ENCODE measurements around the gene MXI1.
A peak's percentile ranks its signal among the peaks of the same experiment; 100 is the strongest.

The MXI1 gene

GRCh38 chr10:110275128-110275729, 67.8 kb downstream of the MXI1 start:
- H3K4me1 ChIP-seq (ENCODE audit: control insufficient read depth, insufficient read depth, low read length, unreplicated experiment): peaks cover 18% of the 10 kb centered on the region
- no peak overlapping the region for H2AFZ ChIP-seq (ENCODE audit: low read length, unreplicated experiment)
- H3K79me2 ChIP-seq (ENCODE audit: control insufficient read depth, insufficient read depth, low read length, unreplicated experiment): no peaks in the 10 kb centered on the region
- no peak overlapping the region for H3K4me3 ChIP-seq (ENCODE audit: low read depth, low read length)
- H3K27ac ChIP-seq (ENCODE audit: low read depth, low read length): no peak overlapping the region
- no peaks in the 10 kb centered on the region for H3K27me3 ChIP-seq (ENCODE audit: insufficient read depth, low read length)
- H3K36me3 ChIP-seq (ENCODE audit: insufficient read depth, low read length): no peaks in the 10 kb centered on the region

- Histone ChIP-seq H2AFZ (ENCODE audit: low read length, unreplicated experiment) (no peak overlapping the region), H3K27ac (ENCODE audit: low read depth, low read length) (no peak overlapping the region), H3K79me2 (ENCODE audit: control insufficient read depth, insufficient read depth, low read length, unreplicated experiment) (no peaks in the 10 kb centered on the region), H3K4me3 (ENCODE audit: low read depth, low read length) (no peak overlapping the region), H3K36me3 (ENCODE audit: insufficient read depth, low read length) (no peaks in the 10 kb centered on the region), H3K27me3 (ENCODE audit: insufficient read depth, low read length) (no peaks in the 10 kb centered on the region), H3K4me1 (ENCODE audit: control insufficient read depth, insufficient read depth, low read length, unreplicated experiment) (peaks cover 18% of the 10 kb centered on the region)
Measured at GRCh38 chr10:110276603-110277002, 69.2 kb downstream of the MXI1 start.

GRCh38 chr10:110277591-110277990, 70.2 kb downstream of the MXI1 start:
- Histone ChIP-seq H3K4me3 (ENCODE audit: low read depth, low read length) (no peak overlapping the region), H3K27me3 (ENCODE audit: insufficient read depth, low read length) (no peaks in the 10 kb centered on the region), H3K4me1 (ENCODE audit: control insufficient read depth, insufficient read depth, low read length, unreplicated experiment) (peaks cover 18% of the 10 kb centered on the region), H3K27ac (ENCODE audit: low read depth, low read length) (no peak overlapping the region), H3K79me2 (ENCODE audit: control insufficient read depth, insufficient read depth, low read length, unreplicated experiment) (no peaks in the 10 kb centered on the region), H2AFZ (ENCODE audit: low read length, unreplicated experiment) (no peak overlapping the region), H3K36me3 (ENCODE audit: insufficient read depth, low read length) (no peaks in the 10 kb centered on the region)

GRCh38 chr10:110278562-110279406, 71.4 kb downstream of the MXI1 start:
- H3K4me3 ChIP-seq (ENCODE audit: low read depth, low read length): peak overlapping the region; percentile 58
- peaks cover 8% of the 10 kb centered on the region for H3K4me1 ChIP-seq (ENCODE audit: control insufficient read depth, insufficient read depth, low read length, unreplicated experiment)
- no peaks in the 10 kb centered on the region for H3K79me2 ChIP-seq (ENCODE audit: control insufficient read depth, insufficient read depth, low read length, unreplicated experiment)
- no peaks in the 10 kb centered on the region for H3K36me3 ChIP-seq (ENCODE audit: insufficient read depth, low read length)
- no peak overlapping the region for H3K27ac ChIP-seq (ENCODE audit: low read depth, low read length)
- H2AFZ ChIP-seq (ENCODE audit: low read length, unreplicated experiment): peak overlapping the region; percentile 55
- H3K27me3 ChIP-seq (ENCODE audit: insufficient read depth, low read length): no peaks in the 10 kb centered on the region

GRCh38 chr10:110279407-110279986, 72.1 kb downstream of the MXI1 start:
- H2AFZ ChIP-seq (ENCODE audit: low read length, unreplicated experiment): peak overlapping the region; percentile 55
- H3K4me1 ChIP-seq (ENCODE audit: control insufficient read depth, insufficient read depth, low read length, unreplicated experiment): peaks cover 3% of the 10 kb centered on the region
- no peaks in the 10 kb centered on the region for H3K79me2 ChIP-seq (ENCODE audit: control insufficient read depth, insufficient read depth, low read length, unreplicated experiment)
- H3K36me3 ChIP-seq (ENCODE audit: insufficient read depth, low read length): no peaks in the 10 kb centered on the region
- H3K27ac ChIP-seq (ENCODE audit: low read depth, low read length): no peak overlapping the region
- no peaks in the 10 kb centered on the region for H3K27me3 ChIP-seq (ENCODE audit: insufficient read depth, low read length)
- peak overlapping the region; percentile 58 for H3K4me3 ChIP-seq (ENCODE audit: low read depth, low read length)

GRCh38 chr10:110284262-110284661, 76.9 kb downstream of the MXI1 start:
- Histone ChIP-seq H3K27me3 (ENCODE audit: insufficient read depth, low read length) (no peaks in the 10 kb centered on the region), H3K36me3 (ENCODE audit: insufficient read depth, low read length) (0 out of 2 replicates have a peak, but pooled peaks cover 2% of the 10 kb centered on the region), H3K4me1 (ENCODE audit: control insufficient read depth, insufficient read depth, low read length, unreplicated experiment) (no peaks in the 10 kb centered on the region), H3K4me3 (ENCODE audit: low read depth, low read length) (no peak overlapping the region), H3K79me2 (ENCODE audit: control insufficient read depth, insufficient read depth, low read length, unreplicated experiment) (no peaks in the 10 kb centered on the region), H3K27ac (ENCODE audit: low read depth, low read length) (no peak overlapping the region), H2AFZ (ENCODE audit: low read length, unreplicated experiment) (no peak overlapping the region)

GRCh38 chr10:110285501-110285900, 78.1 kb downstream of the MXI1 start:
- H3K36me3 ChIP-seq (ENCODE audit: insufficient read depth, low read length): 0 out of 2 replicates have a peak, but pooled peaks cover 2% of the 10 kb centered on the region
- no peaks in the 10 kb centered on the region for H3K4me1 ChIP-seq (ENCODE audit: control insufficient read depth, insufficient read depth, low read length, unreplicated experiment)

GRCh38 chr10:110286841-110287240, 79.4 kb downstream of the MXI1 start:
- Histone ChIP-seq H3K79me2 (ENCODE audit: control insufficient read depth, insufficient read depth, low read length, unreplicated experiment) (no peaks in the 10 kb centered on the region), H2AFZ (ENCODE audit: low read length, unreplicated experiment) (no peak overlapping the region), H3K27ac (ENCODE audit: low read depth, low read length) (no peak overlapping the region), H3K4me1 (ENCODE audit: control insufficient read depth, insufficient read depth, low read length, unreplicated experiment) (no peaks in the 10 kb centered on the region), H3K4me3 (ENCODE audit: low read depth, low read length) (no peak overlapping the region), H3K36me3 (ENCODE audit: insufficient read depth, low read length) (peaks cover 8% of the 10 kb centered on the region; the same call in 1 of the 2 replicates), H3K27me3 (ENCODE audit: insufficient read depth, low read length) (no peaks in the 10 kb centered on the region)

More at GRCh38 chr10:110285501-110285900, 78.1 kb downstream of the MXI1 start:
- Histone ChIP-seq H2AFZ (ENCODE audit: low read length, unreplicated experiment) (no peak overlapping the region), H3K27me3 (ENCODE audit: insufficient read depth, low read length) (no peaks in the 10 kb centered on the region), H3K27ac (ENCODE audit: low read depth, low read length) (no peak overlapping the region), H3K79me2 (ENCODE audit: control insufficient read depth, insufficient read depth, low read length, unreplicated experiment) (no peaks in the 10 kb centered on the region), H3K4me3 (ENCODE audit: low read depth, low read length) (no peak overlapping the region)

- H3K79me2 ChIP-seq (ENCODE audit: control insufficient read depth, insufficient read depth, low read length, unreplicated experiment): peaks cover 38% of the 10 kb centered on the region
- H3K27me3 ChIP-seq (ENCODE audit: insufficient read depth, low read length): no peaks in the 10 kb centered on the region
- H3K4me3 ChIP-seq (ENCODE audit: low read depth, low read length): no peak overlapping the region
- H3K27ac ChIP-seq (ENCODE audit: low read depth, low read length): no peak overlapping the region
- peaks cover 14% of the 10 kb centered on the region for H3K4me1 ChIP-seq (ENCODE audit: control insufficient read depth, insufficient read depth, low read length, unreplicated experiment)
- H3K36me3 ChIP-seq (ENCODE audit: insufficient read depth, low read length): peaks cover 74% of the 10 kb centered on the region
- no peak overlapping the region for H2AFZ ChIP-seq (ENCODE audit: low read length, unreplicated experiment)
Measured at GRCh38 chr10:110296966-110297365, 89.6 kb downstream of the MXI1 start.

GRCh38 chr10:110300486-110300986, 93.1 kb downstream of the MXI1 start:
- no peak overlapping the region for H2AFZ ChIP-seq (ENCODE audit: low read length, unreplicated experiment)
- no peak overlapping the region for H3K4me3 ChIP-seq (ENCODE audit: low read depth, low read length)
- H3K79me2 ChIP-seq (ENCODE audit: control insufficient read depth, insufficient read depth, low read length, unreplicated experiment): peaks cover 66% of the 10 kb centered on the region
- peaks cover 65% of the 10 kb centered on the region for H3K36me3 ChIP-seq (ENCODE audit: insufficient read depth, low read length)
- peaks cover 32% of the 10 kb centered on the region for H3K4me1 ChIP-seq (ENCODE audit: control insufficient read depth, insufficient read depth, low read length, unreplicated experiment)
- no peak overlapping the region for H3K27ac ChIP-seq (ENCODE audit: low read depth, low read length)
- H3K27me3 ChIP-seq (ENCODE audit: insufficient read depth, low read length): no peaks in the 10 kb centered on the region
